Measurements from ENCODE around the gene DLEU7.

DLEU7 gene

GRCh38 chr13:50796463-50796862 lies 47.0 kb downstream of the DLEU7 start:
- no peak for DNase-seq (ENCODE audit: low read depth in 2 of 2, low spot score in 1 of 2)

DNA sequence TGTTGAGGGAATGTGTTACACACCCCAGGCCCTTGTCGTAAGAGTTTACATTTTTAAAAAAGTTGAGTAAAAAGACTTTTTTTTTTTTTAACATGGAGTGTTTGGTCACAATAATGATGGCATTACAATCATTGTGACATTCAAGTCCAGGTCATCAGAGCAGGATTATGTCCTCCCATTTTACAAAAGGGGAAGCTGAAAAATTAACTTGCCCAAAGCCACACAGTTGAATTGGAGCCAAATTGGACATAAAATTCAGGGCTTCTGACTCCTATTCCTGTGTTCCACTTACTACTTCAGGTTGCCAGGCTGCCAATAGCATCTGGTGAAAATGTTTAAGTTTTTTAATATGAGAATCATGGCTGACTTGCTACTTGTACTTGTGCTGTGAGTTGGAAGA lies 49.3 kb downstream of the DLEU7 start:
- no peak for DNase-seq (ENCODE audit: low read depth in 2 of 2, low spot score in 1 of 2)

DNA sequence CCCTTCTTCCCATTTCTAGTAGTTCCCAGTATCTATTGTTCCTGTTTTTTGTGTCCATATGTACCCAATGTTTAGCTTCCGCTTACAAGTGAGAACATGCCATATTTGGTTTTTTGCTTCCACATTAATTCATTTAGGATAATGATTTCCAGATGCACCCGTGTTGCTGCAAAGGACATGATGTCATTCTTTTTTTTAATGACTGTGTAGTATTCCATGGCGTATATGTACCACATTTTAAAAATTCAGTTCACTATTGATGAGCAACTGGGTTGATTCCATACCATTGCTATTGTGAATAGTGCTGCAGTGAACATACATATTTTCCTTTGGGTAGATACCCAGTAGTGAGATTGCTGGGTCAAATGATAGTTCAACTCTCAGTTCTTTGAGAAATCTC lies 50.5 kb downstream of the DLEU7 start:
- no peak for DNase-seq (ENCODE audit: low read depth in 2 of 2, low spot score in 1 of 2)

DNA sequence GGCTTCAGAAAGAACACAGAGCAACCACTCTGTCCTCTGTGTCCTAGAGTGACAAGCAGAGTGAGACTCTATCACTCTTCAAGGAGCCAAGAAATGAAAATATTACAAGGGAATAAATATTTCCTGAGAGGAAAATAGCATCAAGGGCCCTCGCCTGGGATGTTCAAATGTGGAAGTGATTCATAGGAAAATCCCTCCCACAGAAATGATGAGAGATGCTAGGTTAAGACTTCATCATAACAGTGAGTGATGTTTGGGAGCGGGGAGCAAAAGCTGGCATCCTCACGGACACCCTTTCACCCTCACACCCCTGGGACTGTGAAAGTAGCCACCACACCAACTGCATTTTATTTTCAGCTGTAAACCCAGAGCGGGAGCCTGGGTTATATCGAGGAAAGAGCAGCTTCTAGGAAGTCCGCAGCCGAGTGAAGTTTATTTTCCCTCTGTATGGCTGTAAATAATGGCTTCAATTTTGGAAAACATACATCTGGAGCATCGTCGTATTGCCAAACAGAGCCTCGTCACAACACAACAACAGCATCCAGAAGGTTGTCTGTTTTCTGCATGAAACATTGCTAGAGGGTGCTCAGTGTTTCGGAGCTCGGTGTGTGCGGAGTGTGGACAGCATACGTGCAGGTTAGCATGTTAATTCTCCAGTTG lies 54.8 kb downstream of the DLEU7 start:
- no peak for DNase-seq (ENCODE audit: low read depth in 2 of 2, low spot score in 1 of 2)

DNA sequence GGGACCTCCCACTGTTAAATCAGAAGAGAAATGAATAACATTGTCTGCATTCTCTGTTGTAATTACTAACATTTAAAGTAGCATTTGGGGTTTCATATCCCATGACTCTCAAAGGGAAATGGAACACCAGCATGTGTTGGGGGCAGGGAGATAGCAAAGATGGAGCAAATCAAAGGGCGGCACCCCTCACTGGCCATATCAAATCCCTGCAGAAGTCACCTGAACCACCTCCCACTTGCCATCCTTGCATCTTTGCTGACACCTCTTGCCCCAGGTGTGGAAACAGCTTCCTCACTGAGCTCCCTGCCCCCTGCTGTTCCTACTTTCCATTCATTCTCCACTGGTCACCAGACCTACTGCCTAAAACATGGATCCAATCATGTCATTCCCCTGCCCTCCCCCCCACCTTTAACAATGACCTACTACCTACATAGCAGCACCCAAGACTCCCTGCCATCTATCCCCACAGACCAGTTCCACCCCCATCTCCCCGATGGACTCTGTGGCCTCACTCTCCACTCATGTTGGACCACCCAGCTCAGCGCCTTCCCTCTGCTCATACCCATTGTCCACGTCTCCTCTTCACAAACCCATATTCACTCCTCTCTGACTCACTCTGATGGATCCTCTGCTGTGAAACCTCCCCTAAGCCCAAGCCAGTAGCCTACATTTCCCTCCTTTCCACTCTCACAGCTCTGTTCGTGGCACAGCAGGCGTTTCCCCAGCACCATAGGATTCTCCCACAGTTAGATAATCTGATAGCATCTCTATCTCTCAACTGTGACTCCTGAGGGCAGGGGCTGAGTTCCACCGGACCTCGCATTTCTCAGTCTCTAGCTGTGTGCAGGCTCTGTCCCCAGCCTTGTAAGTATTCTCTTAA lies 55.9 kb downstream of the DLEU7 start:
- DNase-seq (ENCODE audit: low read depth in 2 of 2, low spot score in 1 of 2), result no peak

DNA sequence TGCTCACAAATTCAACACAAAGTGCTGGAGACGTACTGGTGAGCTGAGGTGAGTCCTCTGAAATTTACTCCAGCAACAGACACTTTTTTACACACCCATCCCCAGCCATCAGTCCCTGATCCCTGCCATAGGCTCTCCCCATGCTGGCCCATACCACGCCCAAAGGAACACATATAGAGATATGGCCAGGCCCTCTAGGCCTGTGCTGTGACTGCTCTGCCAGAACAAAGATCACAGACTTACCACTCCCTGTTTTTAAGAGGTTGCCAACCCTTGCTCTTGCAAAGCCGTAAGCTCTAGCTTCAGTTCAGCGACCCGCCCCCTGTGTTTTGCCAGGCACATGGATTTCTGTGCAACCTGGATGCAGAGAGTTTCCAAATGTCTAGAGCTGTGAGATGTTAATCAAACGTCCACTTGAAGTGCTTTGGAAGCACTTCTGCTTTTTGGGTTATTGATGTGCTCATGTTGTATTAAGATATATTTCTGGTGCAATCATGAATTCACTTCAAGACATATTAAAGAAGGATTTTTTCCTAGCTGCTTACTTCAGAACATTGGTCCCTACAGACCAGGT lies 59.7 kb downstream of the DLEU7 start:
- DNase-seq (ENCODE audit: low read depth in 2 of 2, low spot score in 1 of 2), result no peak

DNA sequence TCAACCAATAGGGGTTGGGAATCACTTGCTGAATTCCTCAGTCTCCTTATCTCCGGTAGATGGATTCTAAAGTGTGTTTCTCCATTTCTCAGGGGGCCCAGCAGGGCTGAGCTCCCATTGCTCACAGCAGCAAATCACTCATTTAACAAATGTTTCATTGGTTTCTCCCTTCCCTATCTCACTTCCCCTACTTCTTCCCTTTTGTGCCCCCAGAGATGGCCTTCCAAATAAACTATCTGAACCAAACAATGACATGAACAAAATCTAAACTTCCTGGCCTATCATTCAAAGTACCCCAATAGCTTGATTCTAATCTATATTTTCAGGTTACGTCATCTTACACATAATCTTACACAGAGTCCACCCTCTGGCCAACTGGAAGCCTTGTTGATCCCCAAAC lies 60.4 kb downstream of the DLEU7 start:
- DNase-seq (ENCODE audit: low read depth in 2 of 2, low spot score in 1 of 2), result no peak

- no peak for DNase-seq (ENCODE audit: low read depth in 2 of 2, low spot score in 1 of 2)
Measured at GRCh38 chr13:50780201-50781015, 63.1 kb downstream of the DLEU7 start.

DNA sequence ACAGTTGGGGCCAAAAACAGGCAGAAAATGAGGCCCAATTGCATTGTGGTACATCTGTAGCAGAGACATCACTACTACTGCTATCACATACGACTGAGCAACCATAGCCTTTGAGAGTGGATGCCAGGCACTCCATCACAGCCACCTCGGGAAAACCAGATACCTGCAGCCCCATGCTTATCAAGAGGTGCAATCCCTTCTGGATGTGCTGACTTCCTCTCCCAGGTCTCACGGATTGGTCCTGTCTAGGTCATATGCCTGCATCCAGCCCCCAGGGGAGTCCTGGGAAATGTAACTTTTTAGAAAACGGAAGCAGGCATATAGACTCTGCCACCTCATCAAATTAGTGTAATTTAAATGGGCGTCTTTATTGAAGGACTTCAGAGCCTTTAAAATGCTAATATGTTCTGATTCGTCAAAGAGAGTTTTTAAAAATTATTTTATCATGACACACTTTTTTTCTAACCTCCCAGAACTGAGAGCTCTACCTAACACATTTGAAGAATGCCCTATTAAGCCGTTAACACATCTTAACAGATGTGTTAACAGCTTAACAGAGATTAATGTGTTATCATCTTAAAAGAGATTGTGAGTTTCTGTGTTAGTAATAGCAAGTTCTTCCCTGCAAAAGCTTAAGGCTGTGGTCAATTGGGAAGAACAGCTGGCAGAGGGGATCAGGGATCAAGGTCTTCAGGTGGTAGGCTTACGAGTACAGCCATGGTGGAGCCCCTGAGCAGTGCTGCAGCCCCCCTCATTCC lies 63.9 kb downstream of the DLEU7 start:
- DNase-seq (ENCODE audit: low read depth in 2 of 2, low spot score in 1 of 2), result no peak
